ENCODE results near the gene VIL1.

VIL1 gene

GRCh38 chr2:218418717-218419458 is at the start of gene VIL1:
VIL1 (plus strand) TSS chr2:218419123; CDS start chr2:218423779, 4,656 bp downstream.
- no peak for DNase-seq

GRCh38 chr2:218369330-218369729 is 49.6 kb upstream of the VIL1 start:
- DNase-seq: no peak

DNA sequence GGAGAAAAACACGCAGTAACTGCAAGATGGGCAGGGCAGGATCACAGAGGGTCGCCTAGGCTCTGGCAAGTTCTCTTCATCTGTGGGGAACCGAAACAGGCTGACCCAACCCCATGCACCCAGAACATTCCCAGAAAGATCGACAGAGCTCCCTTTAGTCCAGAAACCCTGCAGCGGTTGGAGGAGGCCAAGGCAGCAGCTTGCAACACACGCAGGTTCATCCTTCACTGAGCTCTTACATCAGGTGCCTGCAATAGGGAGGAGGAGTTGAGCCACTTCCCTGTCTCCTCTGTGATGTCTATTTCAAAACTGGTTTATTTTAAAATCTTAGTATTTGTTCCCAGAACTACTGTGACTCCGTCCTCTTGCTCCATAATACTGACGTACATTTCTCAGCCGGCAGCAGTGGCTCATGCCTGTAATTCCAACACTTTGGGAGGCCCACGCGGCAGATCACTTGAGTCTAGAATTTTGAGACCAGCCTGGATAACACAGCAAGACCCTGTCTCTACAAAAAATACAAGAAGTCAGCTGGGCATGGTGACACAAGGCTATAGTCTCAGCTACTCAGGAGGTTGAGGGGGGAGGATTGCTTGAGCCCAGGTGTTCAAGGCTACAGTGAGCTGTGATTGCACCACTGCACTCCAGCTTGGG is 48.4 kb upstream of the VIL1 start:
- no peak for DNase-seq

- DNase-seq: no peak
Measured at GRCh38 chr2:218371983-218372350, 47.0 kb upstream of the VIL1 start.

DNA sequence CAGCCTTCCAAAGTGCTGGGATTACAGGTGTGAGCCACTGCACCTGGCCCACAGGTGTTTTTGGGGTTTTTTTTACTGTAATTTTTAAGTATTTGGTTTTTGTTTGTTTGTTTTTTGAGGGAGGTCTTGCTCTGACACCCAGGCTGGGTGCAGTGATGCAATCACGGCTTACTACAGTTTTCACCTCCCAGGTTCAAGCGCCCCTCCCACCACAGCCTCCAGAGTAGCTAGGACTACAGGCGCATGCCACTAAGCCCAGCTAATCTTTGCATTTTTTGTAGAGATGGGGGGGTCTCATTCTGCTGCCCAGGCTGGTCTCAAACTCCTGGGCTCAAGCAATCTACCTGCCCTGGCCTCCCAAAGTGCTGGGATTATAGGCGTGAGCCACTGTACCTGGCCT is 44.1 kb upstream of the VIL1 start:
- DNase-seq: no peak

DNA sequence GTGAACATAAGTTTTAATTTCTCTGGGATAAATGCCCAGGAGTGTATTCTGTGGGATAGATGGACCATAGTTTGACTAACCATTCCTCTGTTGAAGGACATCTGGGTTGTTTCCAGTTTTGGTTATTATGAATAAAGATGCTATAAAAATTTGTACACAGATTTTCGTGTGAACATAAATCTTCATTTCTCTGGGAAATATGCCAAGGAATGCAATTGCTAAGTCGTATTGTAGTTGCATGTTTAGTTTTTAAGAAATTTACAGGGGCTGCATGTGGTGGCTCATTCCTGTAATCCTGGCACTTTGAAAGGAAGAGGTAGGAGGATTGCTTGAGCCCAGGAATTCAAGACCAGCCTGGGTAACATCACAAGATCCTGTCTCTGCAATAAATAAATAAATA is 43.7 kb upstream of the VIL1 start:
- DNase-seq: peak; percentile 67

- no peak for DNase-seq
Measured at GRCh38 chr2:218378053-218378452, 40.9 kb upstream of the VIL1 start.

DNA sequence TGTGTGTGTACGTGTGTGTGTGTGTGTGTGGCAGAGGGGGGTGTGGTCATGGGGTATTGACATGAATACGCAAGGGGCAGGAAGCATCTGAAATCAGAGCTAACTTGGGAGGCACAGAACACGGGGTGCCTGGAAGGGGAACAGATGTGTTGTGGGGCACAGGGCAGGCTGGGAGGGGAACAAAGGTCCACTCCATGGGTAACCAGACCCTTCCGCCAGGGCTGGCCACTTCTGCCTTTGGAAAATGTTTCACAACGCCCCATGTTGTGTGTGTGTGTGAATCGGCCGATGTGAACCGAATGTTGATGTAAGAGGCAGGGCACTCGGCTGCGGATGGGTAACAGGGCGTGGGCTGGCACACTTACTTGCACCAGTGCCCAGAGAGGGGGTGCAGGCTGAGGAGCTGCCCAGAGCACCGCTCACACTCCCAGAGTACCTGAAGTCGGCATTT is 37.0 kb upstream of the VIL1 start, which contains the start of gene SLC11A1:
SLC11A1 (plus strand) TSS at position 358 of the 451 bp plus-strand sequence. CDS start 96 bp downstream, outside the sequence.
- no peak for DNase-seq

- DNase-seq: no peak
Measured at GRCh38 chr2:218382785-218383184, 36.1 kb upstream of the VIL1 start.

DNA sequence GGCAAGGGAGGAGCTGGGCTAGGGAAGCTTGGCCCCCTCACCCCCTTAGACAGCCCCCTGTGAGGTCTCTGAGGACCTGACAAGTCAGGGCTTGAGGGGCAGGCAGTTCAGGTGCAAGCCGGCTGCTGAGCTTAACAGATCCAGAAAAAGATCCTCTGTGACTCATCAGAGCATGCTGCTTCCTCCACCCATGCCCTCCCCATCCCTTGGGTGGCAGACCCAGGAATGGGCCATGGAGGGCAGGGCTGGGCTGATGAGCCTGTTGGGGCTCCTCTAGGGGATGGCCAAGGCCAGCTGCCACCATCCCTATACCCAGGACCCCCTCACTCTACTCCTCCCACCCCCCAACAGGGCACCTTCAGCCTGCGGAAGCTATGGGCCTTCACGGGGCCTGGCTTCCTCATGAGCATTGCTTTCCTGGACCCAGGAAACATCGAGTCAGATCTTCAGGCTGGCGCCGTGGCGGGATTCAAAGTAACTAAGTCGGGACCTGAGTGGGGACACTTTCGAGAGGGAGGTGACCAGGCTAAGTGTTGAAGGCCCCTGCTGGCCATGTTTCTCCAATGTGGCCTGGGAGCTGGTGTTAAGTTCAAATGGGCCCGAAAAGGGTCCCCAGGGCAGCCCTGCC is 34.9 kb upstream of the VIL1 start:
- peak; percentile 17 for DNase-seq

DNA sequence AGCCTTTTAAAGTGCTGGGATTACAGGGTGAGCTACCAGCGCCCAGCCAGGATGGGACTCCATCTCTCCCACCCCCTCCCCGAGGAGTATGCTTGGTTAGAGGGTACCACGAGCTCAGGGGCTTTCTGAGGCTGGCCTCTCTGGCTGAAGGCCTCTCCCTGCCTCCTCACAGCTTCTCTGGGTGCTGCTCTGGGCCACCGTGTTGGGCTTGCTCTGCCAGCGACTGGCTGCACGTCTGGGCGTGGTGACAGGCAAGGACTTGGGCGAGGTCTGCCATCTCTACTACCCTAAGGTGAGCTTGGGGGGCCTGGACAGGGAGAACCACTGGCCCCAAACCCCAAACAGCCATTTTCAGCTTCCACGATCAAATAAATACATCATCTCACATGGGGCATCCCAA is 33.9 kb upstream of the VIL1 start:
- DNase-seq: no peak

DNA sequence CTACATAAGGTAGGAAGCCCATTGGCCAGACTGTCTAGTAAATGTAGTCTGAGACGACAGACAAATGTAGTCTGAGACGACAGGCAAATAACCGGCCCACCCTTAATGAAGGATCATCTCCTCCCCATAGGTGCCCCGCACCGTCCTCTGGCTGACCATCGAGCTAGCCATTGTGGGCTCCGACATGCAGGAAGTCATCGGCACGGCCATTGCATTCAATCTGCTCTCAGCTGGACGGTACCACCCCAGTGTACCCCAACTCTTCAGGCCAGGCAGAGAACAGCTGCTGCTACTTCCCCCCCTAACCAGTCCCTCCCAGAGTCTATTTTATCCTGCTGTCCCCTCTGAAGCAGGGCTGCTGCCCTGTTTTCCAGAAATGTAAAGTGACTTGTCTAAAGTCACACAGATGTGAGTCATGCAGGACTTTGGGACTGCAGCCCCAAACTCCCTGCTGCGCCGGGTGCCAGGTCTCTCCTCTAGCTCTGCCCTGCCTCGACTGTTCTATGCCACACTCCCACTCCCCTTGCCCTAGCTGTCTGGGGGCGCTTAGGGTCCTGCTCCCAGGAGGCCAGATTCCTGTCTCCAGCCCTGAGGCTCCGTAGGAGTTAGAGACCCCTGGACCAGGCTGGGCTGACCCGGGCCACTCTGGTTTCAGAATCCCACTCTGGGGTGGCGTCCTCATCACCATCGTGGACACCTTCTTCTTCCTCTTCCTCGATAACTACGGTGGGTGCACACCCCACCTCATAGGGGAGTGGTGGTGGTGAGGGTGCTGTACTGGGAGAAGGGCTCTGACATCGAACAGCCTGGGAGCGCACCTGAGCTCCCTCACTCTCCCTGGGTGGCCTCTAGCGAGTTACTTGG is 32.2 kb upstream of the VIL1 start:
- DNase-seq: no peak

DNA sequence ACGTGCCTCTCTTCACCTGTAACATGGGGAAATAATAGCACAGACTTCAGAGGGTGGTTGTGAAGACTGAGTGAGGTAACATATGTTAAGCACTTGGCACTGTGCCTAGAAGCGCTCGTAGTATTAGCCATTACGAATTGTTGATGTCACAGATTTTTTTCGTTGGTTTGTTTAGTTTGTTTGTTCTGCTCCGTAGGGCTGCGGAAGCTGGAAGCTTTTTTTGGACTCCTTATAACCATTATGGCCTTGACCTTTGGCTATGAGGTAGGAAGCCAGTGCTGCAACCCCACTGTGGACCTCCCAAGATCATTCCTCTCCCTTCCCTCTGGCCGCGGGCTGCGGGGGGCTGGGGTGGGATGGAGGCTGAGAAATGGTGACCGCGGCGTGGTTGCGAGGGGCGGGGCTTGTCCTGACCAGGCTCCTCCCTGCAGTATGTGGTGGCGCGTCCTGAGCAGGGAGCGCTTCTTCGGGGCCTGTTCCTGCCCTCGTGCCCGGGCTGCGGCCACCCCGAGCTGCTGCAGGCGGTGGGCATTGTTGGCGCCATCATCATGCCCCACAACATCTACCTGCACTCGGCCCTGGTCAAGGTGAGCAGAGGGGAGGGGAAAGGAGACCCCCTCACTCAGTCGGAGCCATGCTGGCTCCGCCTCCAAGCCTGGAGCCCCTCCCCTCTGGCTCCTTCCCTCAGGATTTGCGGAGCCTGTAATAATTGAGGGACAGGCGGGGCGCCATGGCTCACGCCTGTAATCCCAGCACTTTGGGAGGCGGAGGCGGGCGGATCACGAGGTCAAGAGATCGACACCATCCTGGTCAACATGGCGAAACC is 31.3 kb upstream of the VIL1 start:
- DNase-seq: peak; percentile 53

DNA sequence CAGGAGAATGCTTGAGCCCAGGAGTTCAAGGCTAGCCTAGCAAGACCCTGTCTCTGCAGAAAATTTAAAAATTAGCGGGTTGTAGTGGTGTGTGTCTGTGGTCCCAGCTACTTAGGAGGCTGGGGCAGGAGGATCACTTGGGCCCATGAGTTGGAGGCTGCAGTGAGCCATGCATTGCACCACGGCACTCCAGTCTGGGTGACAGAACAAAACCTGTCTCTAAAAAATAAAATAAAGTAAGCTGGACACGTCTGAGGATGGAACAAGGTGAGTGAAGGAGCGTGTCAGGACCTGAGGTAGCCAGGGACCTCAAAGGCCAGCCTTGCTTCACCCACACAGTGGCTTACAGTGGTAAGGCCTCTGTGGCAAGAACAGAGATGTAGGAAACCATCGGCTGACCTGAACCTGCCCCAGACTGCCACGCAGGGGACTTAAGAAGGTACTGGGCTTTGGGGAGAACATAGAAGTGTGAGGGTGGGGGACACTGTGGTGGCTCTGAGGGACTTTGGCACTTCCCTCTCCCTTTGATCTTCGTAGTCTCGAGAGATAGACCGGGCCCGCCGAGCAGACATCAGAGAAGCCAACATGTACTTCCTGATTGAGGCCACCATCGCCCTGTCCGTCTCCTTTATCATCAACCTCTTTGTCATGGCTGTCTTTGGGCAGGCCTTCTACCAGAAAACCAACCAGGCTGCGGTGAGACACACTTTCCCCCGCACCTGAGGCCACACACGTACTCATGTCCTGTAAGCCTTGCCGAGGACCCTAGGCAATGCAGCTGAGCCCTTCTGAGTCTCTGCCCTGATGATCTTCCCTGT is 29.4 kb upstream of the VIL1 start:
- DNase-seq: no peak

DNA sequence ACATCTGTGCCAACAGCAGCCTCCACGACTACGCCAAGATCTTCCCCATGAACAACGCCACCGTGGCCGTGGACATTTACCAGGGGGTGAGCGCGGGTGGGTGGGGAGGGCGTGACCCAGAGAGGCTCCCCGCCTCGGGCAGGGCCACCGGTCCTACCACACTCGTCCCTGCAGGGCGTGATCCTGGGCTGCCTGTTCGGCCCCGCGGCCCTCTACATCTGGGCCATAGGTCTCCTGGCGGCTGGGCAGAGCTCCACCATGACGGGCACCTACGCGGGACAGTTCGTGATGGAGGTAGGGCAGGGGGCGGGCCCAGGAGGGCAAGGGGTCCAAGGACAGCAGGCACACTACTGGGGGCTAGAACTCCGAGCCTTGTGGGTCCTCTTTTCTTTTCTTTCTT is 27.7 kb upstream of the VIL1 start:
- no peak for DNase-seq

DNA sequence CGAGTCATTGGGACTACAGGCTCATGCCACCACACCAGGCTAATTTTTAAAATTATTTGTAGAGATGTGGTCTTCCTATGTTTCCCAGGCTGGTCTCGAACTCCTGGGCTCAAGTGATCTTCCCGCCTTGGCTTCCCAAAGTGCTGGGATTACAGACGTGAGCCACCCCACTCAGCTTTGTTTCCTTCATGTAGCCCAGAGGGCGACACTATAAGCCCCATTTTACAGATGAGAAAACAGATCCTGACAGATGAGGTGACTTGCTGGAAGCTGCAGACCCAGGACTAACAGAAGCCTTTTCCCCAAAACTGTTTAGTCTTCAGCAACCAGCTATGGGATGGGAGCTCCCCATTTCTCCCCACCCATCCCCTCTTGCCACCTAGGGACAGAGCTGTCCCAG is 26.5 kb upstream of the VIL1 start:
- DNase-seq: no peak

- DNase-seq: no peak
Measured at GRCh38 chr2:218392891-218393462, 25.9 kb upstream of the VIL1 start.

GRCh38 chr2:218393750-218394290 is 25.1 kb upstream of the VIL1 start:
- no peak for DNase-seq

DNA sequence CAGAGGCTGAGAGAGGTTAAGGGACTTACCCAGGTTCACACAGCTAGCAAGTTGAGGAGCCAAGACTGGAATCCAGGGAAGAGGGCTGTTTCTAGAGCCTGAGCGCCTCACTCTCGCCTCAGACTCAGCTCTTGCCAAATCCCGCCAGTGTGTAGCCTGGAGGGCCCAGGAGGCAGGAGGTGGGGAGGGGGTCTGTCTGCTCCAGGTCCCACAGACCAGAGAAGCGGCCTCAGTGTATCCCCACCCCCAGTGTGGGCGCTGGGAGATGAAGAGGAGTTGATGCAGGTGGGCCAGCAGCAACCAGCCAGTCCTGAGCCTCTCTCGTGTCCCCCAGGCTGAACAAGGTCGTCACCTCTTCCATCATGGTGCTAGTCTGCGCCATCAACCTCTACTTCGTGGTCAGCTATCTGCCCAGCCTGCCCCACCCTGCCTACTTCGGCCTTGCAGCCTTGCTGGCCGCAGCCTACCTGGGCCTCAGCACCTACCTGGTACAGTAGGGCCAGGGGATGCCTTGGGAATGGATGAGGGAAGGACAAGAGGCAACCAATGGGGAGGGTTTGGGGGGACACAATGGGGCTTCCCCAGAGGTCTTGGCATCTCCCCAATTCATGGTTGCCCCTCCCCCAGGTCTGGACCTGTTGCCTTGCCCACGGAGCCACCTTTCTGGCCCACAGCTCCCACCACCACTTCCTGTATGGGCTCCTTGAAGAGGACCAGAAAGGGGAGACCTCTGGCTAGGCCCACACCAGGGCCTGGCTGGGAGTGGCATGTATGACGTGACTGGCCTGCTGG is 24.4 kb upstream of the VIL1 start:
- no peak for DNase-seq

- no peak for DNase-seq
Measured at GRCh38 chr2:218395090-218395444, 23.9 kb upstream of the VIL1 start.

Data from EL (cell line).